Skeletal muscle tissue (tissue), 4 donors: ENCODE data around the gene DTX1. TPM values are rescaled to one million over a fixed set of nuclear protein-coding genes. Genes with fewer than 3 reads are reported as not detected.

Source experiments
- H3K27ac ChIP-seq: one replicate; pipeline ENCODE4 v1.7.0; 2013; ENCODE audit warnings: mild to moderate bottlenecking, low read depth, low read length, inconsistent platforms
- H3K27me3 ChIP-seq, 3 donors: one replicate each; pipeline ENCODE4 v1.7.0; 2013; ENCODE audit warnings: low read length in 3 of 3; ENCODE audit not compliant: control insufficient read depth in 3 of 3, insufficient read depth in 3 of 3
- H3K36me3 ChIP-seq, 3 donors: one replicate each; pipeline ENCODE4 v1.7.0; 2013; ENCODE audit warnings: low read length in 3 of 3; ENCODE audit not compliant: control insufficient read depth in 3 of 3, insufficient read depth in 3 of 3
- H3K4me1 ChIP-seq, 3 donors: one replicate each; pipeline ENCODE4 v1.7.0; 2013; ENCODE audit warnings: low read length in 3 of 3, mild to moderate bottlenecking in 3 of 3; ENCODE audit not compliant: control insufficient read depth in 3 of 3, insufficient read depth in 3 of 3
- H3K4me3 ChIP-seq, 3 donors: one replicate each; pipeline ENCODE4 v1.7.0; 2013; ENCODE audit warnings: low read length in 3 of 3
- H3K9ac ChIP-seq, 3 donors: one replicate each; pipeline ENCODE4 v1.7.0; 2013; ENCODE audit warnings: low read length in 3 of 3, mild to moderate bottlenecking in 3 of 3, moderate library complexity in 2 of 3, low read depth in 1 of 3
- H3K9me3 ChIP-seq, 3 donors: one replicate each; pipeline ENCODE4 v1.7.0; 2013; ENCODE audit warnings: low read length in 3 of 3; ENCODE audit not compliant: control insufficient read depth in 3 of 3
- total RNA-seq: library from RNA; depleted of rRNA; stranded (reverse); fragments of >200 nt; gene quantifications from one replicate; pipeline ENCODE4 v1.2.3, GENCODE V29; 2014
- donor health status: Osteomylitis.

The DTX1 gene
- total RNA-seq, 1 donor from 2014 or later: 3.1 TPM

- Histone ChIP-seq H3K4me1 (no peaks in the 10 kb centered on the region), H3K9ac (no peak overlapping the region), H3K4me3 (no peak overlapping the region), H3K9me3 (no peaks in the 10 kb centered on the region), H3K27ac (no peak overlapping the region), H3K36me3 (no peaks in the 10 kb centered on the region), H3K27me3 (peaks cover 36 to 62% (median 57%) of the 10 kb centered on the region in 3 donors)
These were observed 6.2 kb downstream of the DTX1 start for GRCh38 chr12:113062502-113063395.

GRCh38 chr12:113063396-113064350, 7.1 kb downstream of the DTX1 start:
- Histone ChIP-seq H3K27ac (no peak overlapping the region), H3K9ac (no peak overlapping the region), H3K4me1 (no peaks in the 10 kb centered on the region), H3K27me3 (peaks cover 28 to 57% (median 48%) of the 10 kb centered on the region in 3 donors), H3K36me3 (no peaks in the 10 kb centered on the region), H3K4me3 (no peak overlapping the region), H3K9me3 (no peaks in the 10 kb centered on the region)

GRCh38 chr12:113064395-113065125, 8.0 kb downstream of the DTX1 start:
- no peak overlapping the region for H3K4me3 ChIP-seq
- no peaks in the 10 kb centered on the region for H3K4me1 ChIP-seq
- H3K9ac ChIP-seq: no peak overlapping the region
- no peaks in the 10 kb centered on the region for H3K36me3 ChIP-seq
- H3K9me3 ChIP-seq: no peaks in the 10 kb centered on the region
- H3K27me3 ChIP-seq: peaks cover 22 to 49% (median 42%) of the 10 kb centered on the region in 3 donors
- H3K27ac ChIP-seq: no peak overlapping the region

GRCh38 chr12:113065126-113066007, 8.8 kb downstream of the DTX1 start:
- H3K27me3 ChIP-seq: peaks cover 16 to 47% (median 39%) of the 10 kb centered on the region in 3 donors
- no peak overlapping the region for H3K27ac ChIP-seq

GRCh38 chr12:113066813-113067400, 10.4 kb downstream of the DTX1 start:
- Histone ChIP-seq H3K27me3 (peaks cover 16 to 44% (median 34%) of the 10 kb centered on the region in 3 donors), H3K9ac (no peak overlapping the region), H3K4me1 (peaks cover 3 to 9% (median 6%) of the 10 kb centered on the region in 3 donors), H3K4me3 (no peak overlapping the region), H3K9me3 (no peaks in the 10 kb centered on the region), H3K36me3 (no peaks in the 10 kb centered on the region), H3K27ac (no peak overlapping the region)

More at GRCh38 chr12:113065126-113066007, 8.8 kb downstream of the DTX1 start:
- no peaks in the 10 kb centered on the region for H3K36me3 ChIP-seq
- no peak overlapping the region for H3K4me3 ChIP-seq
- H3K9me3 ChIP-seq: no peaks in the 10 kb centered on the region
- H3K4me1 ChIP-seq: no peaks in the 10 kb centered on the region
- no peak overlapping the region for H3K9ac ChIP-seq

- Histone ChIP-seq H3K9ac (no peak overlapping the region), H3K36me3 (no peaks in the 10 kb centered on the region), H3K4me1 (peaks cover 3 to 12% (median 6%) of the 10 kb centered on the region in 3 donors), H3K27me3 (peaks cover 16 to 34% (median 26%) of the 10 kb centered on the region in 3 donors), H3K4me3 (no peak overlapping the region), H3K9me3 (no peaks in the 10 kb centered on the region), H3K27ac (no peak overlapping the region)
These were observed 11.7 kb downstream of the DTX1 start for GRCh38 chr12:113067987-113068935.

- H3K9ac ChIP-seq: no peak overlapping the region
- H3K27ac ChIP-seq: no peak overlapping the region
- no peaks in the 10 kb centered on the region for H3K36me3 ChIP-seq
- no peak overlapping the region for H3K4me3 ChIP-seq
- H3K9me3 ChIP-seq: no peaks in the 10 kb centered on the region
- H3K4me1 ChIP-seq: peaks cover 3 to 12% (median 6%) of the 10 kb centered on the region in 3 donors
- H3K27me3 ChIP-seq: peaks cover 7 to 25% (median 22%) of the 10 kb centered on the region in 3 donors
These were observed 12.6 kb downstream of the DTX1 start for GRCh38 chr12:113069149-113069548.

- Histone ChIP-seq H3K27me3 (peaks cover 8 to 23% (median 18%) of the 10 kb centered on the region in 3 donors), H3K9ac (no peak overlapping the region), H3K4me3 (no peak overlapping the region), H3K36me3 (no peaks in the 10 kb centered on the region), H3K4me1 (peaks cover 3 to 12% (median 6%) of the 10 kb centered on the region in 3 donors), H3K9me3 (no peaks in the 10 kb centered on the region), H3K27ac (no peak overlapping the region)
These were observed 13.2 kb downstream of the DTX1 start for GRCh38 chr12:113069751-113070116.
